Stimulated activated CD8-positive, alpha-beta memory T cell treated with anti-CD3 and anti-CD28 coated beads, Interleukin-12 subunit alpha, Interleukin-12 subunit beta, amount 100 ng/mL, for 24 hours (primary cell): ENCODE results near the gene SIRT3.

Experiments
- DNase-seq: peaks from one replicate; pipeline ENCODE4 v3.0.0-alpha.2; 2020; ENCODE audit errors: extremely low read depth

SIRT3 gene

GRCh38 chr11:215581-216037 lies 20.5 kb downstream of the SIRT3 start:
- no peak for DNase-seq

- no peak for DNase-seq
These were observed 22.1 kb downstream of the SIRT3 start for GRCh38 chr11:214083-214482.

GRCh38 chr11:213111-213510 lies 23.0 kb downstream of the SIRT3 start:
- no peak for DNase-seq

GRCh38 chr11:212150-213100 lies 23.7 kb downstream of the SIRT3 start:
- DNase-seq = no peak

- DNase-seq = no peak
These were observed 24.4 kb downstream of the SIRT3 start for GRCh38 chr11:211741-212140.

GRCh38 chr11:211295-211694 lies 24.8 kb downstream of the SIRT3 start:
- DNase-seq = no peak

- no peak for DNase-seq
These were observed 25.4 kb downstream of the SIRT3 start for GRCh38 chr11:210803-211180.

GRCh38 chr11:210122-210802 lies 25.9 kb downstream of the SIRT3 start:
- DNase-seq = no peak

GRCh38 chr11:209275-210121 lies 26.6 kb downstream of the SIRT3 start:
- DNase-seq = no peak

- no peak for DNase-seq
These were observed 27.3 kb downstream of the SIRT3 start for GRCh38 chr11:208917-209260.

- DNase-seq = peak; percentile 57
These were observed 27.8 kb downstream of the SIRT3 start for GRCh38 chr11:208181-208916.

- no peak for DNase-seq
These were observed 28.3 kb downstream of the SIRT3 start for GRCh38 chr11:207863-208180.

GRCh38 chr11:207208-207862 lies 28.8 kb downstream of the SIRT3 start, which contains the start of the genes BET1L and RIC8A:
BET1L (minus strand) TSS chr11:207399; CDS start chr11:207321, 78 bp downstream.
RIC8A (plus strand) TSS chr11:207708; CDS start chr11:208855, 1,147 bp downstream.
- peak; percentile 94 for DNase-seq

- DNase-seq = no peak
These were observed 29.5 kb downstream of the SIRT3 start for GRCh38 chr11:206526-207207.

GRCh38 chr11:206002-206384 lies 30.1 kb downstream of the SIRT3 start:
- DNase-seq = no peak

GRCh38 chr11:205221-206001 lies 30.7 kb downstream of the SIRT3 start:
- no peak for DNase-seq

- no peak for DNase-seq
These were observed 31.5 kb downstream of the SIRT3 start for GRCh38 chr11:204587-205109.

GRCh38 chr11:203945-204586 lies 32.1 kb downstream of the SIRT3 start:
- DNase-seq = no peak
